Activated T-cell treated with anti-CD3 and anti-CD28 coated beads, Interleukin-2, amount 50 U/mL, for 4 hours (primary cell): ENCODE data around the gene ANHX. TPM values are rescaled to one million over a fixed set of nuclear protein-coding genes. Genes with fewer than 3 reads are reported as not detected.
A peak's percentile ranks its signal among the peaks of the same experiment; 100 is the strongest.

Experiments used
- ATAC-seq, 2 donors: fragments of 200-7000 bp; cut with Tn5 transposase; one replicate each; pipeline ENCODE4 v1.10.0; 2021
- DNase-seq: peaks from one replicate; pipeline ENCODE4 v3.0.0-alpha.2; 2020
- H3K27me3 Mint-ChIP-seq: one replicate; pipeline ENCODE4 v1.8.0; 2021; ENCODE audit warnings: low read depth, mixed read lengths
- H3K36me3 Mint-ChIP-seq: one replicate; pipeline ENCODE4 v1.8.0; 2022; ENCODE audit warnings: mixed read lengths; ENCODE audit not compliant: insufficient read depth
- H3K4me1 Mint-ChIP-seq: one replicate; pipeline ENCODE4 v1.8.0; 2021; ENCODE audit warnings: low read depth, mixed read lengths
- H3K4me3 Mint-ChIP-seq: one replicate; pipeline ENCODE4 v1.8.0; 2021; ENCODE audit warnings: mild to moderate bottlenecking, moderate library complexity, mixed read lengths
- H3K9me3 Mint-ChIP-seq: one replicate; pipeline ENCODE4 v1.8.0; 2021; ENCODE audit warnings: mixed read lengths
- total RNA-seq, 3 donors: library from RNA; stranded (reverse); gene quantifications; one replicate each; pipeline ENCODE4 v1.2.1, GENCODE V29; 2021

ANHX gene
- total RNA-seq, 3 donors from 2014 or later, result not detected

- peaks cover 5% of the 10 kb centered on the region for H3K36me3 Mint-ChIP-seq
- H3K4me3 Mint-ChIP-seq, result no peak overlapping the region
- no peak for ATAC-seq
- H3K9me3 Mint-ChIP-seq, result peaks cover 39% of the 10 kb centered on the region
- no peaks in the 10 kb centered on the region for H3K4me1 Mint-ChIP-seq
- H3K27me3 Mint-ChIP-seq, result no peaks in the 10 kb centered on the region
- no peak for DNase-seq
Measured at GRCh38 chr12:133222211-133222610, 13.5 kb downstream of the ANHX start.

DNA sequence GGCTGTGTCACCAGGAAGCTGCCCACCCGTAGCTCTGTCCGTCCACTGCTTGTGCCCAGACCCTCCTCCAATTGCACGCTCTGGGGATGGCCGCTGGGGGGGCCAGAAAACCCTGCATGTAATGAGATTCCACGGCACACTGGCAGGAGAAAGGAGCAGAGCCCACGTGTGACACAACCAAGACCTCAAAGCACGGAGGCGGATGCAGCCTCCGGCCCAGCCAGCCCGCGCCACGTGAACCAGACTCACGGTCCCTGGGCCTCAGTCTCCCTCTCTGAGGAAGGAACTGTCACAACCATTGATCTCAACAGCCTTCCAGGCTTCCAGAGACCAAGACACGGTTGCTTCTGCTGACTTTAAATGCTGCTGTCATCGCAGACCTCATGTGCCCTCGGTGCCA is 14.4 kb downstream of the ANHX start:
- H3K9me3 Mint-ChIP-seq, result peaks cover 39% of the 10 kb centered on the region
- no peaks in the 10 kb centered on the region for H3K27me3 Mint-ChIP-seq
- H3K4me1 Mint-ChIP-seq, result no peaks in the 10 kb centered on the region
- DNase-seq (no peak), ATAC-seq (no peak)
- no peak overlapping the region for H3K4me3 Mint-ChIP-seq
- peaks cover 5% of the 10 kb centered on the region for H3K36me3 Mint-ChIP-seq

- ATAC-seq (no peak), DNase-seq (no peak)
- Mint-ChIP-seq H3K4me3 (no peak overlapping the region), H3K9me3 (peaks cover 39% of the 10 kb centered on the region), H3K27me3 (no peaks in the 10 kb centered on the region), H3K4me1 (no peaks in the 10 kb centered on the region), H3K36me3 (peaks cover 5% of the 10 kb centered on the region)
Measured at GRCh38 chr12:133220521-133220920, 15.2 kb downstream of the ANHX start.

- Mint-ChIP-seq H3K9me3 (peaks cover 42% of the 10 kb centered on the region), H3K4me3 (no peak overlapping the region), H3K36me3 (peaks cover 5% of the 10 kb centered on the region), H3K27me3 (no peaks in the 10 kb centered on the region), H3K4me1 (no peaks in the 10 kb centered on the region)
- no peak for ATAC-seq
- no peak for DNase-seq
Measured at GRCh38 chr12:133217219-133217618, 18.5 kb downstream of the ANHX start.

GRCh38 chr12:133215724-133216123 is 20.0 kb downstream of the ANHX start:
- Mint-ChIP-seq H3K4me3 (no peak overlapping the region), H3K4me1 (no peaks in the 10 kb centered on the region), H3K27me3 (no peaks in the 10 kb centered on the region), H3K9me3 (peaks cover 46% of the 10 kb centered on the region), H3K36me3 (peaks cover 8% of the 10 kb centered on the region)
- DNase-seq (no peak), ATAC-seq (no peak)

DNA sequence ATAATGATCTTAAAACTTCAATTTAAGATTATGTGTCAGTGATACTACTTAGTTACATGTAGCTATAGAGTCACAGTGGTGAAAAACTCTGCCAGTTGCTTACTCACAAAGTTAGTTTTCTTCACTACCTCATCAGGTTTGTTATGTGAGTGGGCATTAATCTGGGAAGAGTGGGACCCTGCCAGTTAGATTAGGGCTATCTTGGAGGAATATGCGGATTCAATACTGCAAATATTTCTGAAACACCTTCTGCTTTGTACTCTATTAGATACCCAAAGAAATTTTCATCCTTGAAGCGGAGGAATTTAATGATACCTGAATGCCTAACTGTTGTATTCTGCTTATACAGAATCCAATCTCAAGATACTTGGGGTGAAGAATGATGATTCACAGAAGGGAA is 29.3 kb downstream of the ANHX start:
- no peak overlapping the region for H3K4me3 Mint-ChIP-seq
- no peak for DNase-seq
- ATAC-seq, result no peak
- H3K4me1 Mint-ChIP-seq, result no peaks in the 10 kb centered on the region
- peaks cover 38% of the 10 kb centered on the region for H3K36me3 Mint-ChIP-seq
- no peaks in the 10 kb centered on the region for H3K27me3 Mint-ChIP-seq
- peaks cover 52% of the 10 kb centered on the region for H3K9me3 Mint-ChIP-seq

DNA sequence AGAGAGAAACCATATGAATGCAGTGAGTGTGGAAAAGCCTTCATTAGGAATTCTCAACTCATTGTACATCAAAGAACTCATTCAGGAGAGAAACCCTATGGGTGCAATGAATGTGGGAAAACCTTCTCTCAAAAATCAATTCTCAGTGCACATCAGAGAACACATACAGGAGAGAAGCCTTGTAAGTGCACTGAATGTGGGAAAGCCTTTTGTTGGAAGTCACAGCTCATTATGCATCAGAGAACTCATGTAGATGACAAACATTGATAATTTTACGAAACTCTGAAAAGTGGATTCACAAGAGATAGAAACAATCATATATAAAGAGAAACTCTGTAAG is 31.4 kb downstream of the ANHX start:
- no peak overlapping the region for H3K4me3 Mint-ChIP-seq
- no peak for ATAC-seq

DNA sequence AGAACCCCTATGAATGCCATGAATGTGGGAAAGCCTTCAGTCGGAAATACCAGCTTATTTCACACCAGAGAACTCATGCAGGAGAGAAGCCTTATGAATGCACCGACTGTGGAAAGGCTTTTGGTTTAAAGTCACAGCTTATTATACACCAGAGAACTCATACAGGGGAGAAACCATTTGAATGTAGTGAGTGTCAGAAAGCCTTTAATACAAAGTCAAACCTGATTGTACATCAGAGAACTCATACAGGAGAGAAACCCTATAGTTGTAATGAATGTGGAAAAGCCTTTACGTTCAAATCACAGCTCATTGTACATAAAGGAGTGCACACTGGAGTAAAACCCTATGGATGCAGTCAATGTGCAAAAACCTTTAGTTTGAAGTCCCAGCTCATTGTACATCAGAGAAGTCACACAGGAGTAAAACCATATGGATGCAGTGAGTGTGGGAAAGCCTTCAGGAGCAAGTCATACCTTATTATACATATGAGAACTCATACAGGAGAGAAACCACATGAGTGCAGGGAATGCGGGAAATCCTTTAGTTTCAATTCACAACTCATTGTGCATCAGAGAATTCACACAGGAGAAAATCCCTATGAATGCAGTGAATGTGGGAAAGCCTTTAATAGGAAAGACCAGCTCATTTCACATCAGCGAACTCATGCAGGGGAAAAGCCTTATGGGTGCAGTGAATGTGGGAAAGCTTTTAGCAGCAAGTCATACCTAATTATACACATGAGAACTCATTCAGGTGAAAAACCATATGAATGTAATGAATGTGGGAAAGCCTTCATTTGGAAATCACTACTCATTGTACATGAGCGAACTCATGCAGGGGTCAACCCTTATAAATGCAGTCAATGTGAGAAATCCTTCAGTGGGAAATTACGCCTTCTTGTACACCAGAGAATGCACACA is 32.1 kb downstream of the ANHX start:
- Mint-ChIP-seq H3K27me3 (no peaks in the 10 kb centered on the region), H3K9me3 (peaks cover 58% of the 10 kb centered on the region), H3K4me3 (no peak overlapping the region), H3K4me1 (no peaks in the 10 kb centered on the region), H3K36me3 (peaks cover 62% of the 10 kb centered on the region)
- DNase-seq (no peak), ATAC-seq (no peak)

More for the DNA sequence above, 31.4 kb downstream of the ANHX start:
- Mint-ChIP-seq H3K36me3 (peaks cover 58% of the 10 kb centered on the region), H3K4me1 (no peaks in the 10 kb centered on the region), H3K27me3 (no peaks in the 10 kb centered on the region), H3K9me3 (peaks cover 58% of the 10 kb centered on the region)
- DNase-seq, result no peak

GRCh38 chr12:133202493-133203343 is 33.0 kb downstream of the ANHX start:
- no peak for ATAC-seq

GRCh38 chr12:133201888-133202287 is 33.8 kb downstream of the ANHX start:
- H3K4me3 Mint-ChIP-seq, result no peak overlapping the region
- DNase-seq, result no peak
- H3K36me3 Mint-ChIP-seq, result peaks cover 62% of the 10 kb centered on the region
- peaks cover 48% of the 10 kb centered on the region for H3K9me3 Mint-ChIP-seq
- H3K4me1 Mint-ChIP-seq, result no peaks in the 10 kb centered on the region
- H3K27me3 Mint-ChIP-seq, result no peaks in the 10 kb centered on the region
- no peak for ATAC-seq

More at GRCh38 chr12:133202493-133203343, 33.0 kb downstream of the ANHX start:
- no peak for DNase-seq
- Mint-ChIP-seq H3K4me1 (no peaks in the 10 kb centered on the region), H3K27me3 (no peaks in the 10 kb centered on the region), H3K36me3 (peaks cover 60% of the 10 kb centered on the region), H3K4me3 (no peak overlapping the region), H3K9me3 (peaks cover 55% of the 10 kb centered on the region)

GRCh38 chr12:133192847-133193246 is 42.8 kb downstream of the ANHX start:
- DNase-seq (no peak), ATAC-seq (no peak)
- peaks cover 51% of the 10 kb centered on the region for H3K9me3 Mint-ChIP-seq
- H3K36me3 Mint-ChIP-seq, result peaks cover 86% of the 10 kb centered on the region
- no peaks in the 10 kb centered on the region for H3K4me1 Mint-ChIP-seq
- no peak overlapping the region for H3K4me3 Mint-ChIP-seq
- H3K27me3 Mint-ChIP-seq, result no peaks in the 10 kb centered on the region

GRCh38 chr12:133190176-133190575 is 45.5 kb downstream of the ANHX start:
- Mint-ChIP-seq H3K4me1 (no peaks in the 10 kb centered on the region), H3K36me3 (peaks cover 100% of the 10 kb centered on the region), H3K4me3 (no peak overlapping the region), H3K27me3 (no peaks in the 10 kb centered on the region), H3K9me3 (peaks cover 60% of the 10 kb centered on the region)
- ATAC-seq, result no peak
- no peak for DNase-seq

- peak within 1 kb of the TSS; percentile 92 for H3K4me3 Mint-ChIP-seq
- peaks cover 47% of the 10 kb centered on the region for H3K9me3 Mint-ChIP-seq
Measured at GRCh38 chr12:133181238-133181959, 54.3 kb downstream of the ANHX start, which contains the start of gene ZNF268. TSS of gene ZNF268 (plus strand) at chr12:133181495. CDS start at chr12:133181998, 503 bp downstream.

GRCh38 chr12:133180669-133181068 is 55.0 kb downstream of the ANHX start:
- Mint-ChIP-seq H3K9me3 (peaks cover 50% of the 10 kb centered on the region), H3K36me3 (peaks cover 36% of the 10 kb centered on the region), H3K4me1 (peaks cover 13% of the 10 kb centered on the region), H3K4me3 (peak overlapping the region; percentile 7), H3K27me3 (no peaks in the 10 kb centered on the region)
- DNase-seq, result no peak
- ATAC-seq, result no peak

More at GRCh38 chr12:133181238-133181959, 54.3 kb downstream of the ANHX start, which contains the start of gene ZNF268:
- ATAC-seq (peak; percentile 93), DNase-seq (peak; percentile 82)
- peaks cover 13% of the 10 kb centered on the region for H3K4me1 Mint-ChIP-seq
- H3K27me3 Mint-ChIP-seq, result no peaks in the 10 kb centered on the region
- peaks cover 44% of the 10 kb centered on the region for H3K36me3 Mint-ChIP-seq
